Left colon (tissue), 2 donors: ENCODE measurements around the gene LBH. TPM values are rescaled to one million over a fixed set of nuclear protein-coding genes. Genes with fewer than 3 reads are reported as not detected.

Experiments
- ATAC-seq: fragments of 200-7000 bp; cut with Tn5 transposase; one replicate; pipeline ENCODE4 v1.9.1; 2020; ENCODE audit warnings: mild to moderate bottlenecking, moderate library complexity
- DNase-seq, 2 donors: peaks; one replicate each; pipeline ENCODE4 v3.0.0-alpha.2; 2020
- intact Hi-C, 2 donors: fragments of 100-400 bp; cut with DNase I in 1 of 2; cut with micrococcal nuclease in 1 of 2; formaldehyde crosslinking; loops; one replicate each; pipeline versions ENCODE4 v1.11.2 to v1.14.0; 2022; cut with DNase I, micrococcal nuclease
- total RNA-seq, 2 donors: library from RNA; stranded (reverse); fragmentation: NEBNext Ultra II Directional; extraction: Animal tissue kit (Norgen Biotek cat#: 25700); gene quantifications; one replicate each; pipeline ENCODE4 v1.2.1, GENCODE V29; 2021
- donor health status: DM: no; HTN: no; CAD: no.
- donor health status: DM: yes; HTN: yes; CAD: no.

Gene LBH
- total RNA-seq, 2 donors from 2014 or later, result 7.5 to 14.5 TPM

GRCh38 chr2:30249354-30249753, 18.0 kb downstream of the LBH start:
- intact Hi-C loops, result no loop called here
- ATAC-seq (no peak), DNase-seq (no peak)

- ATAC-seq, result no peak
- intact Hi-C loops, result no loop called here
Observed at GRCh38 chr2:30250421-30250820, 19.1 kb downstream of the LBH start.

GRCh38 chr2:30252723-30253701, 21.7 kb downstream of the LBH start:
- ATAC-seq (peak; percentile 72), DNase-seq (no peak)
- intact Hi-C loops, result no loop called here

More at GRCh38 chr2:30250421-30250820, 19.1 kb downstream of the LBH start:
- no peak for DNase-seq

GRCh38 chr2:30253873-30254684, 22.7 kb downstream of the LBH start:
- no peak for DNase-seq
- intact Hi-C loops, result no loop called here

GRCh38 chr2:30254685-30255001, 23.3 kb downstream of the LBH start:
- intact Hi-C loops, result no loop called here
- DNase-seq (no peak), ATAC-seq (no peak)

More at GRCh38 chr2:30253873-30254684, 22.7 kb downstream of the LBH start:
- no peak for ATAC-seq

GRCh38 chr2:30255026-30255425, 23.7 kb downstream of the LBH start:
- ATAC-seq (no peak), DNase-seq (no peak)
- intact Hi-C loops, result no loop called here

GRCh38 chr2:30255466-30256408, 24.4 kb downstream of the LBH start:
- no peak for ATAC-seq
- intact Hi-C loops, result no loop called here
- DNase-seq, result no peak

GRCh38 chr2:30257266-30258214, 26.2 kb downstream of the LBH start:
- intact Hi-C loops, result no loop called here
- DNase-seq, result no peak
- ATAC-seq, result no peak

- intact Hi-C loops, result no loop called here
- ATAC-seq (no peak), DNase-seq (no peak)
Observed at GRCh38 chr2:30259071-30259470, 27.7 kb downstream of the LBH start.

GRCh38 chr2:30259827-30260679, 28.7 kb downstream of the LBH start:
- intact Hi-C loops, result no loop called here
- DNase-seq, result no peak
- ATAC-seq, result no peak

GRCh38 chr2:30260941-30261340, 29.6 kb downstream of the LBH start:
- DNase-seq (no peak), ATAC-seq (no peak)
- intact Hi-C loops, result no loop called here

GRCh38 chr2:30261695-30262211, 30.4 kb downstream of the LBH start:
- intact Hi-C loops, result no loop called here
- ATAC-seq (no peak), DNase-seq (no peak)

- no peak for ATAC-seq
Observed at GRCh38 chr2:30262716-30263309, 31.5 kb downstream of the LBH start.

GRCh38 chr2:30264274-30264673, 32.9 kb downstream of the LBH start:
- no peak for ATAC-seq
- intact Hi-C loops, result no loop called here
- DNase-seq, result no peak

More at GRCh38 chr2:30262716-30263309, 31.5 kb downstream of the LBH start:
- no peak for DNase-seq
- intact Hi-C loops, result no loop called here

GRCh38 chr2:30265052-30266015, 34.0 kb downstream of the LBH start:
- DNase-seq (no peak), ATAC-seq (no peak)
- intact Hi-C loops, result no loop called here
